Activated B cell treated with CpG ODN at 0.5 μM for 24 hours (primary cell): ENCODE data around the gene EGFL7. TPM values are rescaled to one million over a fixed set of nuclear protein-coding genes. Genes with fewer than 3 reads are reported as not detected.

ENCODE experiments used
- ATAC-seq: fragments of 200-7000 bp; cut with Tn5 transposase; one replicate; pipeline ENCODE4 v1.10.0; 2021; ENCODE audit warnings: low read depth, mild to moderate bottlenecking, moderate library complexity
- CTCF ChIA-PET: fragments of 350-600 bp; sonication (Branson Sonifier 250); formaldehyde crosslinking; loops from one replicate; lab custom pipeline; 2021; ENCODE audit warnings: antibody characterized with exemption; lab: Charles Lee
- POLR2A ChIA-PET: fragments of 350-600 bp; sonication (Branson Sonifier 250); formaldehyde crosslinking; loops from one replicate; lab custom pipeline; 2021; ENCODE audit warnings: antibody characterized with exemption; lab: Charles Lee
- DNase-seq: peaks from one replicate; pipeline ENCODE4 v3.0.0; 2022
- H3K27ac Mint-ChIP-seq: one replicate; pipeline ENCODE4 v1.8.0; 2020; ENCODE audit warnings: mixed read lengths
- H3K27me3 Mint-ChIP-seq: one replicate; pipeline ENCODE4 v1.8.0; 2021; ENCODE audit warnings: mixed read lengths
- H3K36me3 Mint-ChIP-seq: one replicate; pipeline ENCODE4 v1.8.0; 2021; ENCODE audit warnings: low read depth, mixed read lengths
- H3K4me1 Mint-ChIP-seq: one replicate; pipeline ENCODE4 v1.8.0; 2021; ENCODE audit warnings: mixed read lengths
- H3K4me3 Mint-ChIP-seq: one replicate; pipeline ENCODE4 v1.8.0; 2020; ENCODE audit warnings: mild to moderate bottlenecking, mixed read lengths
- H3K9me3 Mint-ChIP-seq: one replicate; pipeline ENCODE4 v1.8.0; 2020; ENCODE audit warnings: mixed read lengths
- intact Hi-C: fragments of 100-400 bp; cut with micrococcal nuclease; formaldehyde crosslinking; loops from one replicate; pipeline ENCODE4 v1.15.1; 2024
- total RNA-seq: library from RNA; stranded (reverse); gene quantifications from 2 replicates; pipeline ENCODE4 v1.2.3, GENCODE V29; 2022
- TF ChIP-seq, protein P1 (sequence below): fragments of 200-600 bp; IDR thresholded peaks from one replicate; pipeline ENCODE4 v1.8.0; 2022; ENCODE audit warnings: antibody characterized with exemption, mild to moderate bottlenecking

Gene EGFL7
- total RNA-seq, 1 donor from 2014 or later = not detected

DNA sequence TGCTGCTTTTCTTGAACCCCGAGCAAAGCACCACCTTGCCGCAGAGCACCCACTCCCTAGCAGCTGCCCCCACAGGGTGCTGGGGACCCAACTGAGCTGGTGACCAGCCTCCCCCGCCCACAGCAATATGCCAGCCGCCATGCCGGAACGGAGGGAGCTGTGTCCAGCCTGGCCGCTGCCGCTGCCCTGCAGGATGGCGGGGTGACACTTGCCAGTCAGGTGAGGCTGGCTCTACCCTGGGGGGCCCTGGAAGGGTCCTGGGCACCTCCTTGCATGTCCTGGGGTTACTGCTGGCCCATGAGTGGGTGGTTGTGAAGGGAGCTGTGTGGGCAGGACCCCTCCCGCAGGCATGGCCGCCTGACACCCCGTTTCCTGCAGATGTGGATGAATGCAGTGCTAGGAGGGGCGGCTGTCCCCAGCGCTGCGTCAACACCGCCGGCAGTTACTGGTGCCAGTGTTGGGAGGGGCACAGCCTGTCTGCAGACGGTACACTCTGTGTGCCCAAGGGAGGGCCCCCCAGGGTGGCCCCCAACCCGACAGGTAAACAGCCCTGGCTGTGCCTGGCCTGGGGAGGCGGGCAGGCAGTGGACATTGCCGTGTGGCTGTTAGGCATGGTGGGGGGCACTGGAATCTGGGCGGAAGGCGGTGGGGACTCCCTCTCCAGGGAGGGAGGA lies 7.2 kb downstream of the EGFL7 start:
- TF ChIP-seq, protein P1, sequence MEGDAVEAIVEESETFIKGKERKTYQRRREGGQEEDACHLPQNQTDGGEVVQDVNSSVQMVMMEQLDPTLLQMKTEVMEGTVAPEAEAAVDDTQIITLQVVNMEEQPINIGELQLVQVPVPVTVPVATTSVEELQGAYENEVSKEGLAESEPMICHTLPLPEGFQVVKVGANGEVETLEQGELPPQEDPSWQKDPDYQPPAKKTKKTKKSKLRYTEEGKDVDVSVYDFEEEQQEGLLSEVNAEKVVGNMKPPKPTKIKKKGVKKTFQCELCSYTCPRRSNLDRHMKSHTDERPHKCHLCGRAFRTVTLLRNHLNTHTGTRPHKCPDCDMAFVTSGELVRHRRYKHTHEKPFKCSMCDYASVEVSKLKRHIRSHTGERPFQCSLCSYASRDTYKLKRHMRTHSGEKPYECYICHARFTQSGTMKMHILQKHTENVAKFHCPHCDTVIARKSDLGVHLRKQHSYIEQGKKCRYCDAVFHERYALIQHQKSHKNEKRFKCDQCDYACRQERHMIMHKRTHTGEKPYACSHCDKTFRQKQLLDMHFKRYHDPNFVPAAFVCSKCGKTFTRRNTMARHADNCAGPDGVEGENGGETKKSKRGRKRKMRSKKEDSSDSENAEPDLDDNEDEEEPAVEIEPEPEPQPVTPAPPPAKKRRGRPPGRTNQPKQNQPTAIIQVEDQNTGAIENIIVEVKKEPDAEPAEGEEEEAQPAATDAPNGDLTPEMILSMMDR = no peak
- H3K36me3 Mint-ChIP-seq = peaks cover 11% of the 10 kb centered on the region
- peaks cover 3% of the 10 kb centered on the region for H3K4me1 Mint-ChIP-seq
- no peaks in the 10 kb centered on the region for H3K9me3 Mint-ChIP-seq
- POLR2A ChIA-PET = no interaction called here
- ATAC-seq (no peak), DNase-seq (no peak)
- intact Hi-C loops = loop anchor here (2.0 to 10.0 kb wide), 2 partner anchors 17 to 45 kb away; partner anchors contain the start of genes AGPAT2 and DIPK1B
- no peak overlapping the region for H3K27ac Mint-ChIP-seq
- CTCF ChIA-PET = no interaction called here
- peaks cover 9% of the 10 kb centered on the region for H3K27me3 Mint-ChIP-seq
- H3K4me3 Mint-ChIP-seq = no peak overlapping the region

DNA sequence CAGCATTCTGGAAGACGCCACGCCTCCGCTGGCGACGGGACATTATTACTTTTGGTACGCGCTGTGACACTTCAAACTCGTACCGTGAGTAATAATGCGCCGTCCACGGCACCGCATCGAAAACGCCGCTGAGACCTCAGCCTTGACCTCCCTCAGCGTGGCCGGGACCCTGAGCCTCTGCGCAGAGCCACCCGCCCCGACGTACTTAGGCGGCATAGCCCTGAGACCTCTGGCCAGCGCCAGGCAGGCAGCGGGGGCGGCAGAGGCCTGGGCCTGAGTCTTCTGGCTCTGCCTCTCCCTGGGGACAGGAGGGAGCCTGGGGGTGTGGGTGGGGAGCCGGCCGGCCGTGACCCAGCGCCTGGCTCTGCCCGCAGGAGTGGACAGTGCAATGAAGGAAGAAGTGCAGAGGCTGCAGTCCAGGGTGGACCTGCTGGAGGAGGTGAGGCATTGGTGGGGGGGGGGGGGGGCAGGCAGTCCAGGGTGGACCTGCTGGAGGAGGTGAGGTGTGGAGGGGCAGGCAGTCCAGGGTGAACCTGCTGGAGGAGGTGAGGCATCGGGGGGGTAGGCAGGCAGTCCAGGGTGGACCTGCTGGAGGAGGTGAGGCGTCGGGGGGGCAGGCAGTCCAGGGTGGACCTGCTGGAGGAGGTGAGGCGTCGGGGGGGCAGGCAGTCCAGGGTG lies 8.0 kb downstream of the EGFL7 start:
- CTCF ChIA-PET = interaction anchor here (0.6 to 1.1 kb wide), 2 partner anchors 9 to 52 kb away, joined by 3 read pairs; no protein-coding TSS in a partner anchor
- Mint-ChIP-seq H3K27ac (no peak overlapping the region), H3K4me3 (no peak overlapping the region), H3K27me3 (peaks cover 7% of the 10 kb centered on the region), H3K9me3 (no peaks in the 10 kb centered on the region), H3K36me3 (peaks cover 11% of the 10 kb centered on the region), H3K4me1 (no peaks in the 10 kb centered on the region)
- no peak for ATAC-seq
- TF ChIP-seq, protein P1 = no peak
- intact Hi-C loops = no loop called here
- DNase-seq = no peak
- POLR2A ChIA-PET = no interaction called here

DNA sequence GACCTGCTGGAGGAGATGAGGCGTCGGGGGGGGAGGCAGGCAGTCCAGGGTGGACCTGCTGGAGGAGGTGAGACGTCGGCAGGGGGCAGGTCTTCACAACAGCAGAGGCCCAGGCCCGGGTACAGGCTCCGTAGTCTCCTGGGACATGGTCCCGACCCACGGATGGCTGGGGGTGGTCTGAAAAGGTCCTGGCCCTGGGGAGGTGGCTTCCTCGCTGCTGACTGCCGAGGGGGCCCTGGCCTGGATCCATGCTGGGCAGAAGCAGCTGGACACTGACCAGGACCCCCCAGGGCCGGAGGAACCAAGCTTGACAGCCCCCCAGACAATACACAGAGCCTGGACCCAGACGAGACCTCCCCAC lies 8.5 kb downstream of the EGFL7 start:
- intact Hi-C loops = no loop called here

DNA sequence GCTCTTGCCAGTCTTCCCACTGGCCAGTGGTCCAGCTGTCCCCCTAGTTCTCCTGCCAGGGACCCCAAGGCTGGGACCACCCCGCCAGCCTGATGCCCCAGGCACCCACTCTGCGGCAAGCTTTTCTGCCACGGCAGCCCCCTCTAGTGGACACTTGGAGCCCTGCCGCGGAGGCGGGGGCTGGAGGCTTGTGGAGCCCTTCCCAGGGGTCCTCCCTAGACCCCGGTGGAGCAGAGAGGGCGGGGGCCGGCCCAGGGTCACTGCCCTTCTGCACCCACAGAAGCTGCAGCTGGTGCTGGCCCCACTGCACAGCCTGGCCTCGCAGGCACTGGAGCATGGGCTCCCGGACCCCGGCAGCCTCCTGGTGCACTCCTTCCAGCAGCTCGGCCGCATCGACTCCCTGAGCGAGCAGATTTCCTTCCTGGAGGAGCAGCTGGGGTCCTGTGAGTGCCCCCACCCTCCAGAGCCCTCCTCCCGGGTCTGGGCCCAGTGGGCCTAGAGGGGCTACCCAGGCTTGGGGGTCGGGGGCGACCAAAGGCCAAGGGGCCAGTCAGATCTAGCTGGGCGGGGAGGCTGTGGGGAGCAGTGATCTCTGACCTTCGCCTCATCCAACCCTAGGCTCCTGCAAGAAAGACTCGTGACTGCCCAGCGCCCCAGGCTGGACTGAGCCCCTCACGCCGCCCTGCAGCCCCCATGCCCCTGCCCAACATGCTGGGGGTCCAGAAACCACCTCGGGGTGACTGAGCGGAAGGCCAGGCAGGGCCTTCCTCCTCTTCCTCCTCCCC lies 9.1 kb downstream of the EGFL7 start:
- H3K27me3 Mint-ChIP-seq = peaks cover 3% of the 10 kb centered on the region

More for the DNA sequence above, 8.5 kb downstream of the EGFL7 start:
- no peak overlapping the region for H3K27ac Mint-ChIP-seq
- ATAC-seq = no peak
- no peaks in the 10 kb centered on the region for H3K9me3 Mint-ChIP-seq
- ChIA-PET CTCF (interaction anchor here (0.6 to 2.1 kb wide), 5 partner anchors 9 to 183 kb away, joined by 3 to 7 read pairs (median 3); no protein-coding TSS in a partner anchor), POLR2A (interaction anchor here (0.7 to 0.8 kb wide), 2 partner anchors 30 to 55 kb away, joined by 5 to 8 read pairs; no protein-coding TSS in a partner anchor)
- TF ChIP-seq, protein P1 = no peak
- peaks cover 11% of the 10 kb centered on the region for H3K36me3 Mint-ChIP-seq
- H3K4me1 Mint-ChIP-seq = no peaks in the 10 kb centered on the region
- H3K4me3 Mint-ChIP-seq = no peak overlapping the region
- DNase-seq = no peak
- H3K27me3 Mint-ChIP-seq = peaks cover 7% of the 10 kb centered on the region

More for the DNA sequence above, 9.1 kb downstream of the EGFL7 start:
- POLR2A ChIA-PET = interaction anchor here (0.7 to 1.0 kb wide), 3 partner anchors 29 to 56 kb away, joined by 5 to 8 read pairs (median 5); no protein-coding TSS in a partner anchor
- intact Hi-C loops = no loop called here
- DNase-seq (peak; percentile 51), ATAC-seq (peak; percentile 64)
- TF ChIP-seq, protein P1 = peak; percentile 28
- Mint-ChIP-seq H3K9me3 (no peaks in the 10 kb centered on the region), H3K4me3 (no peak overlapping the region), H3K36me3 (peaks cover 12% of the 10 kb centered on the region), H3K27ac (no peak overlapping the region), H3K4me1 (no peaks in the 10 kb centered on the region)
- CTCF ChIA-PET = interaction anchor here (0.6 to 2.1 kb wide), 5 partner anchors 10 to 184 kb away, joined by 3 to 7 read pairs (median 3); no protein-coding TSS in a partner anchor
